GM12878 (cell line): ENCODE results near the gene RENBP. TPM values are rescaled to one million over a fixed set of nuclear protein-coding genes. Genes with fewer than 3 reads are reported as not detected.

Experiments
- CREM ChIP-seq: IDR thresholded peaks from 2 replicates; pipeline ENCODE4 v1.6.1; 2014; ENCODE audit warnings: antibody characterized with exemption, low read depth
- CTCF ChIP-seq, 3 experiments: IDR thresholded peaks in 2 of 3; conservative IDR thresholded peaks in 1 of 3; 2 replicates each; pipeline ENCODE4 v1.5.1; 2011; ENCODE audit warnings: low read depth in 3 of 3, low read length in 3 of 3, mild to moderate bottlenecking in 3 of 3, control low read depth in 2 of 3, moderate library complexity in 2 of 3, inconsistent platforms in 1 of 3, mixed read lengths in 1 of 3; ENCODE audit not compliant: control insufficient read depth in 2 of 3, insufficient read depth in 1 of 3; ENCODE audit errors: extremely low read depth in 1 of 3
- EED ChIP-seq: sonication (generic); IDR thresholded peaks from 2 replicates; pipeline ENCODE4 v1.6.1; 2016; ENCODE audit warnings: antibody characterized with exemption, low read depth
- IRF5 ChIP-seq: fragments of 450-650 bp; IDR thresholded peaks from 2 replicates; pipeline ENCODE4 v1.6.1; 2017; ENCODE audit warnings: borderline replicate concordance
- KDM1A ChIP-seq: fragments of 200-600 bp; sonication (generic); IDR thresholded peaks from 2 replicates; pipeline ENCODE4 v1.6.1; 2016; ENCODE audit warnings: borderline replicate concordance
- KLF5 ChIP-seq: fragments of 450-650 bp; IDR thresholded peaks from 2 replicates; pipeline ENCODE4 v1.6.1; 2014; ENCODE audit warnings: mild to moderate bottlenecking; ENCODE audit not compliant: partially characterized antibody
- MEF2A ChIP-seq: IDR thresholded peaks from 2 replicates; pipeline ENCODE4 v1.6.1; 2011; ENCODE audit warnings: low read depth, mild to moderate bottlenecking, low read length, moderate library complexity; ENCODE audit not compliant: insufficient read depth
- MEF2B ChIP-seq: fragments of 450-650 bp; IDR thresholded peaks from 2 replicates; pipeline ENCODE4 v1.6.1; 2018; ENCODE audit warnings: mild to moderate bottlenecking, moderate library complexity; ENCODE audit not compliant: partially characterized antibody, poor library complexity, severe bottlenecking
- NFIC ChIP-seq: IDR thresholded peaks from 2 replicates; pipeline ENCODE4 v1.6.1; 2012; ENCODE audit warnings: low read depth, mild to moderate bottlenecking, inconsistent platforms, low read length, moderate library complexity
- NR2F1 ChIP-seq: fragments of 450-650 bp; conservative IDR thresholded peaks from 2 replicates; pipeline ENCODE4 v1.6.1; 2017; ENCODE audit warnings: mild to moderate bottlenecking
- PBX3 ChIP-seq: IDR thresholded peaks from 2 replicates; pipeline ENCODE4 v1.6.1; 2011; ENCODE audit warnings: mild to moderate bottlenecking, low read depth, low read length, moderate library complexity; ENCODE audit not compliant: insufficient replicate concordance
- SIX5 ChIP-seq: IDR thresholded peaks from 2 replicates; pipeline ENCODE4 v1.6.1; 2011; ENCODE audit warnings: mild to moderate bottlenecking, low read depth, low read length, moderate library complexity; ENCODE audit not compliant: severe bottlenecking
- SKIL ChIP-seq: fragments of 450-650 bp; IDR thresholded peaks from 2 replicates; pipeline ENCODE4 v1.6.1; 2017; ENCODE audit warnings: mild to moderate bottlenecking, low read depth, inconsistent platforms; ENCODE audit not compliant: poor library complexity, severe bottlenecking
- SREBF2 ChIP-seq: IDR thresholded peaks from 2 replicates; pipeline ENCODE4 v1.6.1; 2012; ENCODE audit warnings: mild to moderate bottlenecking, low read length
- YBX1 ChIP-seq: fragments of 450-650 bp; IDR thresholded peaks from 2 replicates; pipeline ENCODE4 v1.6.1; 2016; ENCODE audit warnings: antibody characterized with exemption
- ZNF274 ChIP-seq: IDR thresholded peaks from one replicate; pipeline ENCODE4 v1.8.0; 2011; ENCODE audit not compliant: insufficient read length, insufficient read depth
- ZNF384 ChIP-seq: IDR thresholded peaks from 2 replicates; pipeline ENCODE4 v1.6.1; 2012; ENCODE audit warnings: low read depth, mild to moderate bottlenecking, low read length, improper control_type of control experiment, borderline replicate concordance
- ZNF687 ChIP-seq: fragments of 450-650 bp; IDR thresholded peaks from 2 replicates; pipeline ENCODE4 v1.6.1; 2017; ENCODE audit warnings: mild to moderate bottlenecking, moderate library complexity
- ZZZ3 ChIP-seq: IDR thresholded peaks from 2 replicates; pipeline ENCODE4 v1.6.1; 2011; ENCODE audit warnings: low read depth; ENCODE audit not compliant: control insufficient read depth, insufficient read length
- polyA plus RNA-seq, 11 experiments: library from polyadenylated mRNA; depleted of rRNA in 4 of 11; unstranded in 6 of 11; stranded (reverse) in 5 of 11; fragments of >200 nt; fragmentation: Nextera tagmentation in 4 of 11; fragmentation: Illumina TruSeq in 1 of 11; extraction: Ambion mirVana in 4 of 11; extraction: Trizol in 1 of 11; gene quantifications; 1 replicate in 1 of 11; 2 replicates in 10 of 11; pipeline versions ENCODE4 v1.2.1 to v1.2.3, GENCODE V29; 2011 to 2016; ENCODE audit warnings: inconsistent platforms in 2 of 11, missing spikeins in 2 of 11, low read depth in 1 of 11
- total RNA-seq, 4 experiments: library from RNA; depleted of rRNA in 3 of 4; stranded (reverse); fragments of >200 nt in 3 of 4; fragmentation: Illumina TruSeq in 1 of 4; extraction: Trizol in 1 of 4; gene quantifications; 2 replicates each; pipeline versions ENCODE4 v1.2.1 to v1.2.3, GENCODE V29; 2013 to 2021

RENBP gene
- total and polyA plus RNA-seq, 10 of the 15 experiments (the other 5 are each of a cell fraction or from before 2014, with no cell fraction given), result 0.36 to 4.9 (median 1.8) TPM; not detected in 3

GRCh38 chrX:153968754-153969124 is 24.3 kb upstream of the RENBP start (continued):
- no peak for TF ChIP-seq SKIL
- 0 out of 2 replicates have a peak, but pooled peaks have one; percentile 19 for TF ChIP-seq ZNF687
- no peak for TF ChIP-seq ZZZ3
- TF ChIP-seq MEF2A, result no peak
- peak; percentile 52 for TF ChIP-seq MEF2B
- TF ChIP-seq YBX1, result no peak
- TF ChIP-seq KDM1A, result no peak
- no peak for TF ChIP-seq SIX5
- no peak for TF ChIP-seq NR2F1
- peak; percentile 12 to 20 (median 18); a peak in 2 of 6 replicates for TF ChIP-seq CTCF (IDR thresholded peaks at IDR 0.05 in 2 of 3, conservative IDR thresholded peaks at IDR 0.05 in 1 of 3; ENCODE audit: control insufficient read depth in 2 of 3, extremely low read depth in 1 of 3, insufficient read depth in 1 of 3, low read depth in 3 of 3, low read length in 3 of 3)
- TF ChIP-seq ZNF384, result no peak
- TF ChIP-seq ZNF274, result no peak
- TF ChIP-seq KLF5, result no peak
- no peak for TF ChIP-seq SREBF2
- TF ChIP-seq IRF5, result no peak
- TF ChIP-seq NFIC, result no peak
- TF ChIP-seq PBX3, result no peak
- no peak for TF ChIP-seq EED
- TF ChIP-seq CREM, result no peak
